Lung (tissue), 12 donors: ENCODE measurements around the gene PCLO. TPM values are rescaled to one million over a fixed set of nuclear protein-coding genes. Genes with fewer than 3 reads are reported as not detected.

ENCODE experiments used
- ATAC-seq: fragments of 200-7000 bp; cut with Tn5 transposase; one replicate; pipeline ENCODE4 v1.9.1; 2020; ENCODE audit warnings: moderate number of reproducible peaks; ENCODE audit not compliant: insufficient read depth, low FRiP score
- DNase-seq, 3 donors: peaks; one replicate each; pipeline ENCODE4 v3.0.0-alpha.2; 2013 to 2017
- H3K27ac ChIP-seq, 2 donors: one replicate each; pipeline ENCODE4 v1.5.1; 2013; ENCODE audit warnings: mild to moderate bottlenecking in 2 of 2, moderate library complexity in 2 of 2, control low read depth in 1 of 2, inconsistent platforms in 1 of 2, low read depth in 1 of 2, low read length in 1 of 2
- H3K27me3 ChIP-seq, 3 donors: one replicate each; pipeline ENCODE4 v1.5.1; 2013; ENCODE audit warnings: low read length in 2 of 3; ENCODE audit not compliant: control insufficient read depth in 3 of 3, insufficient read depth in 3 of 3
- H3K36me3 ChIP-seq, 4 donors: one replicate each; pipeline ENCODE4 v1.5.1; 2013; ENCODE audit warnings: low read length in 4 of 4, mild to moderate bottlenecking in 1 of 4, moderate library complexity in 1 of 4; ENCODE audit not compliant: control insufficient read depth in 4 of 4, insufficient read depth in 4 of 4
- H3K4me1 ChIP-seq, 5 donors: one replicate each; pipeline ENCODE4 v1.5.1; 2013; ENCODE audit warnings: low read length in 5 of 5, mild to moderate bottlenecking in 2 of 5, moderate library complexity in 1 of 5; ENCODE audit not compliant: control insufficient read depth in 5 of 5, insufficient read depth in 5 of 5
- H3K4me3 ChIP-seq: one replicate; pipeline ENCODE4 v1.5.1; 2013; ENCODE audit warnings: mild to moderate bottlenecking, control low read depth, moderate library complexity
- H3K9ac ChIP-seq, 2 donors: one replicate each; pipeline ENCODE4 v1.5.1; 2013; ENCODE audit warnings: low read length in 2 of 2, control low read depth in 1 of 2; ENCODE audit not compliant: insufficient read depth in 1 of 2
- H3K9me3 ChIP-seq, 4 donors: one replicate each; pipeline ENCODE4 v1.5.1; 2013; ENCODE audit warnings: low read length in 3 of 4, mild to moderate bottlenecking in 1 of 4, moderate library complexity in 1 of 4; ENCODE audit not compliant: control insufficient read depth in 4 of 4, insufficient read depth in 3 of 4
- WGBS, 2 donors: extraction: QIAGEN DNeasy Blood & Tissue Kit; methylation state at CpG; one replicate each; pipeline ENCODE4 v1.1.7; 2013; 5-methylcytosine and 5-hydroxymethylcytosine counted together
- polyA plus RNA-seq, 2 donors: library from polyadenylated mRNA; stranded (reverse); fragments of 200-250 nt; gene quantifications; one replicate each; pipeline ENCODE4 v1.2.1, GENCODE V29; 2013
- total RNA-seq, 2 donors: library from RNA; depleted of rRNA in 1 of 2; stranded (reverse); fragments of >200 nt in 1 of 2; gene quantifications; one replicate each; pipeline ENCODE4 v1.2.1, GENCODE V29; 2014 to 2021
- TF ChIP-seq, protein P1 (sequence below): IDR thresholded peaks from 2 replicates; pipeline ENCODE4 v1.5.1; 2012; ENCODE audit warnings: mild to moderate bottlenecking; ENCODE audit errors: control extremely low read depth, extremely low read depth
- donor health status: control.
- donor health status: control.
- donor health status: Bipolar disorder and iron deficiency.
- donor health status: healthy.
- donor health status: DM: yes; HTN: yes; CAD: no.

The PCLO gene
- total and polyA plus RNA-seq, 4 donors, result 1.0 to 8.3 (median 3.7) TPM

- no peak for ATAC-seq
- H3K36me3 ChIP-seq, result no peaks in the 10 kb centered on the region
- H3K27ac ChIP-seq, result no peak overlapping the region
- H3K4me1 ChIP-seq, result no peaks in the 10 kb centered on the region
- 87 to 91% methylated on average over 2 of the region's 2 CpGs for WGBS, 2 donors
- H3K27me3 ChIP-seq, result no peaks in the 10 kb centered on the region
- TF ChIP-seq, protein P1, sequence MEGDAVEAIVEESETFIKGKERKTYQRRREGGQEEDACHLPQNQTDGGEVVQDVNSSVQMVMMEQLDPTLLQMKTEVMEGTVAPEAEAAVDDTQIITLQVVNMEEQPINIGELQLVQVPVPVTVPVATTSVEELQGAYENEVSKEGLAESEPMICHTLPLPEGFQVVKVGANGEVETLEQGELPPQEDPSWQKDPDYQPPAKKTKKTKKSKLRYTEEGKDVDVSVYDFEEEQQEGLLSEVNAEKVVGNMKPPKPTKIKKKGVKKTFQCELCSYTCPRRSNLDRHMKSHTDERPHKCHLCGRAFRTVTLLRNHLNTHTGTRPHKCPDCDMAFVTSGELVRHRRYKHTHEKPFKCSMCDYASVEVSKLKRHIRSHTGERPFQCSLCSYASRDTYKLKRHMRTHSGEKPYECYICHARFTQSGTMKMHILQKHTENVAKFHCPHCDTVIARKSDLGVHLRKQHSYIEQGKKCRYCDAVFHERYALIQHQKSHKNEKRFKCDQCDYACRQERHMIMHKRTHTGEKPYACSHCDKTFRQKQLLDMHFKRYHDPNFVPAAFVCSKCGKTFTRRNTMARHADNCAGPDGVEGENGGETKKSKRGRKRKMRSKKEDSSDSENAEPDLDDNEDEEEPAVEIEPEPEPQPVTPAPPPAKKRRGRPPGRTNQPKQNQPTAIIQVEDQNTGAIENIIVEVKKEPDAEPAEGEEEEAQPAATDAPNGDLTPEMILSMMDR, result no peak
- no peak for DNase-seq
- no peak overlapping the region for H3K9ac ChIP-seq
- H3K4me3 ChIP-seq, result no peak overlapping the region
- no peaks in the 10 kb centered on the region for H3K9me3 ChIP-seq
Measured at GRCh38 chr7:83204715-83205114, 42.0 kb upstream of the PCLO start.

GRCh38 chr7:83201355-83201754 lies 38.7 kb upstream of the PCLO start:
- TF ChIP-seq, protein P1, result no peak
- H3K9ac ChIP-seq, result no peak overlapping the region
- H3K27me3 ChIP-seq, result no peaks in the 10 kb centered on the region
- no peak overlapping the region for H3K27ac ChIP-seq
- no peaks in the 10 kb centered on the region for H3K4me1 ChIP-seq
- H3K36me3 ChIP-seq, result no peaks in the 10 kb centered on the region
- WGBS, 2 donors, result 98 to 100% methylated on average over 1 of the region's 1 CpG
- no peak overlapping the region for H3K4me3 ChIP-seq
- DNase-seq (no peak), ATAC-seq (no peak)
- no peaks in the 10 kb centered on the region for H3K9me3 ChIP-seq

GRCh38 chr7:83190659-83191389 lies 28.1 kb upstream of the PCLO start:
- no peak overlapping the region for H3K4me3 ChIP-seq
- no peaks in the 10 kb centered on the region for H3K27me3 ChIP-seq
- no peak for ATAC-seq
- no peaks in the 10 kb centered on the region for H3K4me1 ChIP-seq
- no peak overlapping the region for H3K9ac ChIP-seq
- H3K36me3 ChIP-seq, result no peaks in the 10 kb centered on the region
- no peaks in the 10 kb centered on the region for H3K9me3 ChIP-seq
- H3K27ac ChIP-seq, result no peak overlapping the region
- TF ChIP-seq, protein P1, result no peak
- DNase-seq, result no peak

GRCh38 chr7:83178796-83179195 lies 16.1 kb upstream of the PCLO start:
- no peak overlapping the region for H3K9ac ChIP-seq
- DNase-seq (no peak), ATAC-seq (no peak)
- no peak overlapping the region for H3K27ac ChIP-seq
- TF ChIP-seq, protein P1, result no peak
- no peaks in the 10 kb centered on the region for H3K4me1 ChIP-seq
- H3K9me3 ChIP-seq, result peaks cover 0 to 5% (median under 1%) of the 10 kb centered on the region in 4 donors
- 62 to 84% methylated on average over 1 of the region's 1 CpG for WGBS, 2 donors
- H3K36me3 ChIP-seq, result no peaks in the 10 kb centered on the region
- H3K27me3 ChIP-seq, result no peaks in the 10 kb centered on the region
- H3K4me3 ChIP-seq, result no peak overlapping the region
